22Rv1 (cell line): Measurements from ENCODE around the gene ATP13A5.

Experiments used
- H3K27ac ChIP-seq: fragments of 450-650 bp; 2 replicates; pipeline ENCODE4 v1.5.1; 2017
- CTCF ChIP-seq: fragments of 450-650 bp; IDR thresholded peaks from 2 replicates; pipeline ENCODE4 v1.5.1; 2017; ENCODE audit warnings: mild to moderate bottlenecking
- ZFX ChIP-seq: fragments of 450-650 bp; IDR thresholded peaks from 2 replicates; pipeline ENCODE4 v1.6.1; 2017; ENCODE audit warnings: antibody characterized with exemption, borderline replicate concordance

ATP13A5 gene

GRCh38 chr3:193261970-193262369, 116.6 kb downstream of the ATP13A5 start:
- no peak overlapping the region for H3K27ac ChIP-seq
- TF ChIP-seq ZFX (no peak), CTCF (no peak)

GRCh38 chr3:193253986-193254660, 124.4 kb downstream of the ATP13A5 start:
- no peak for TF ChIP-seq ZFX
- no peak for TF ChIP-seq CTCF
- no peak overlapping the region for H3K27ac ChIP-seq

GRCh38 chr3:193250492-193250891, 128.1 kb downstream of the ATP13A5 start:
- TF ChIP-seq ZFX (no peak), CTCF (no peak)
- H3K27ac ChIP-seq = no peak overlapping the region

GRCh38 chr3:193248848-193249468, 129.6 kb downstream of the ATP13A5 start:
- H3K27ac ChIP-seq = no peak overlapping the region
- no peak for TF ChIP-seq ZFX
- no peak for TF ChIP-seq CTCF

GRCh38 chr3:193243571-193243970, 135.0 kb downstream of the ATP13A5 start:
- TF ChIP-seq CTCF (no peak), ZFX (no peak)
- no peak overlapping the region for H3K27ac ChIP-seq

- no peak overlapping the region for H3K27ac ChIP-seq
- TF ChIP-seq CTCF (no peak), ZFX (no peak)
Measured at GRCh38 chr3:193241716-193242115, 136.8 kb downstream of the ATP13A5 start.
